RWPE2 (cell line): ENCODE data around the gene BNIP3.
"Not testable (repeated sequence)": the region's sequence is repeated elsewhere in the genome, so short reads cannot be mapped to it uniquely, and the experiment has no call there.

Experiments
- ATAC-seq: fragments of 200-7000 bp; cut with Tn5 transposase; 3 replicates; pipeline ENCODE4 v1.9.1; 2021; ENCODE audit warnings: low read depth
- DNase-seq: peaks from one replicate; pipeline ENCODE4 v3.0.0-alpha.2; 2020; ENCODE audit warnings: low spot score
- H3K27ac ChIP-seq: fragments of 450-650 bp; 2 replicates; pipeline ENCODE4 v1.5.1; 2017; ENCODE audit warnings: mild to moderate bottlenecking; ENCODE audit not compliant: poor library complexity, severe bottlenecking
- H3K27me3 ChIP-seq: fragments of 250-450 bp; sonication (Bioruptor Pico); 2 replicates; pipeline ENCODE4 v1.5.1; 2021; ENCODE audit warnings: mild to moderate bottlenecking, moderate library complexity; ENCODE audit not compliant: insufficient read depth, poor library complexity, severe bottlenecking
- H3K36me3 ChIP-seq: fragments of 250-450 bp; sonication (Bioruptor Pico); 2 replicates; pipeline ENCODE4 v1.5.1; 2020; ENCODE audit warnings: low read depth, mild to moderate bottlenecking, moderate library complexity
- H3K4me1 ChIP-seq: fragments of 250-450 bp; sonication (Bioruptor Pico); 2 replicates; pipeline ENCODE4 v1.5.1; 2021; ENCODE audit warnings: mild to moderate bottlenecking, moderate library complexity; ENCODE audit not compliant: insufficient read depth, poor library complexity, severe bottlenecking
- H3K4me3 ChIP-seq: fragments of 250-450 bp; sonication (Bioruptor Pico); 2 replicates; pipeline ENCODE4 v1.5.1; 2021; ENCODE audit warnings: mild to moderate bottlenecking, moderate library complexity; ENCODE audit not compliant: severe bottlenecking
- H3K9me3 ChIP-seq: fragments of 250-450 bp; sonication (Bioruptor Pico); 2 replicates; pipeline ENCODE4 v1.5.1; 2021; ENCODE audit warnings: mild to moderate bottlenecking, moderate library complexity; ENCODE audit not compliant: severe bottlenecking
- TF ChIP-seq, protein P1 (sequence below): fragments of 450-650 bp; IDR thresholded peaks from one replicate; pipeline ENCODE4 v1.5.1; 2017; ENCODE audit warnings: mild to moderate bottlenecking, moderate library complexity; ENCODE audit not compliant: poor library complexity, severe bottlenecking

The BNIP3 gene

DNA sequence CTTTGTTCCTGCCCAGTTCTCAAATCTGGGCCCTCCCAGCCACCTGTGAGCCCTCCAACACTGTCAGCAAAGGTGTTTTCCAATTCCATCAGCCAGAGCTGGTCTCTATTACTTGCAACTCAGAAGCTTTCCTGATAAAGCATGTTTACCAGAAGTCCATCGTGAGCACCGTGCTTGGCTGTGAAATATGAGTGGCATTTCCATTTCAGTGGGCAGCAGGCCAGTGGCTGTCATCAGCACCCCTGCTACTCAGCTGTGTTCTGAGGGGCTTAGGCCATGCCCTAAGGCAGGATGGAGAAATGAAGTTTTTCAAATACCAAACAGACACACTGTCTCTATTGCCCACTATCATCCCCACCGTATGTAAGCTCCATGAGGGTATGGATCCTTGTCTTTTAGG is 12.7 kb upstream of the BNIP3 start:
- Histone ChIP-seq H3K27me3 (no peaks in the 10 kb centered on the region), H3K27ac (no peak overlapping the region), H3K9me3 (no peaks in the 10 kb centered on the region), H3K4me1 (peaks cover 12% of the 10 kb centered on the region), H3K4me3 (no peak overlapping the region), H3K36me3 (no peaks in the 10 kb centered on the region)
- ATAC-seq (no peak), DNase-seq (no peak)
- TF ChIP-seq, protein P1, sequence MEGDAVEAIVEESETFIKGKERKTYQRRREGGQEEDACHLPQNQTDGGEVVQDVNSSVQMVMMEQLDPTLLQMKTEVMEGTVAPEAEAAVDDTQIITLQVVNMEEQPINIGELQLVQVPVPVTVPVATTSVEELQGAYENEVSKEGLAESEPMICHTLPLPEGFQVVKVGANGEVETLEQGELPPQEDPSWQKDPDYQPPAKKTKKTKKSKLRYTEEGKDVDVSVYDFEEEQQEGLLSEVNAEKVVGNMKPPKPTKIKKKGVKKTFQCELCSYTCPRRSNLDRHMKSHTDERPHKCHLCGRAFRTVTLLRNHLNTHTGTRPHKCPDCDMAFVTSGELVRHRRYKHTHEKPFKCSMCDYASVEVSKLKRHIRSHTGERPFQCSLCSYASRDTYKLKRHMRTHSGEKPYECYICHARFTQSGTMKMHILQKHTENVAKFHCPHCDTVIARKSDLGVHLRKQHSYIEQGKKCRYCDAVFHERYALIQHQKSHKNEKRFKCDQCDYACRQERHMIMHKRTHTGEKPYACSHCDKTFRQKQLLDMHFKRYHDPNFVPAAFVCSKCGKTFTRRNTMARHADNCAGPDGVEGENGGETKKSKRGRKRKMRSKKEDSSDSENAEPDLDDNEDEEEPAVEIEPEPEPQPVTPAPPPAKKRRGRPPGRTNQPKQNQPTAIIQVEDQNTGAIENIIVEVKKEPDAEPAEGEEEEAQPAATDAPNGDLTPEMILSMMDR: no peak

DNA sequence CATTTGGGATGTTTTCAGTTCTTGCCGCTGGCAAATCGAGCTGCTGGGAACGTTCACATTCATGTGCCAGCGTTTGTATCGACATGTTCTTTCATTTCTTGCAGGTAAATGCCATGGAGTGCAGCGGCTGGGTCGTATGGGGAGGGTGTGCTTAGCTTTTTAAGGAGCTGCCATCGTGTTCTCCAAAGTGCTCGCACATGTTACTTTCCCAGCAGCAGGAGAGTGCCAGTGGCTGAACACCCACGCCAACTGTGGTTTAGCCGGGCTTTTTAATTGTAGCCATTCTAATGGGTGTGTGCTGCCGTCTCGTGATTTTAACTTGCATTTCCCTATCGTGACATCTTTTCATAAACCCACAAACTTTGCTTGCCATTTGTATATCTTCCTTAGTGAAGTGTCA is 11.6 kb upstream of the BNIP3 start:
- H3K27me3 ChIP-seq: no peaks in the 10 kb centered on the region
- TF ChIP-seq, protein P1: no peak
- DNase-seq (no peak), ATAC-seq (no peak)
- peaks cover 1% of the 10 kb centered on the region for H3K9me3 ChIP-seq
- H3K4me3 ChIP-seq: no peak overlapping the region
- H3K27ac ChIP-seq: no peak overlapping the region
- peaks cover 10% of the 10 kb centered on the region for H3K4me1 ChIP-seq
- H3K36me3 ChIP-seq: no peaks in the 10 kb centered on the region

GRCh38 chr10:131991726-131992125 is 10.0 kb upstream of the BNIP3 start:
- Histone ChIP-seq H3K4me1 (no peaks in the 10 kb centered on the region), H3K36me3 (no peaks in the 10 kb centered on the region), H3K27me3 (no peaks in the 10 kb centered on the region), H3K4me3 (no peak overlapping the region), H3K9me3 (peaks cover 3% of the 10 kb centered on the region), H3K27ac (no peak overlapping the region)
- DNase-seq: no peak
- TF ChIP-seq, protein P1: no peak
- ATAC-seq: no peak

DNA sequence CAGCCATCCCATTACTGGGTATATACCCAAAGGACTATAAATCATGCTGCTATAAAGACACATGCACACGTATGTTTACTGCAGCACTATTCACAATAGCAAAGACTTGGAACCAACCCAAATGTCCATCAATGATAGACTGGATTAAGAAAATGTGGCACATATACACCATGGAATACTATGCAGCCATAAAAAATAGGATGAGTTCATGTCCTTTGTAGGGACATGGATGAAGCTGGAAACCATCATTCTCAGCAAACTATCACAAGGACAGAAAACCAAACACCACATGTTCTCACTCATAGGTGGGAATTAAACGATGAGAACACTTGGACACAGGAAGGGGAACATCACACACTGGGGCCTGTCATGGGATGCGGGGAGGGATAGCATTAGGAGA is 6.1 kb upstream of the BNIP3 start:
- not testable (repeated sequence) for H3K27me3 ChIP-seq, H3K4me1 ChIP-seq, H3K9me3 ChIP-seq, H3K4me3 ChIP-seq, ATAC-seq, H3K27ac ChIP-seq, H3K36me3 ChIP-seq, DNase-seq

DNA sequence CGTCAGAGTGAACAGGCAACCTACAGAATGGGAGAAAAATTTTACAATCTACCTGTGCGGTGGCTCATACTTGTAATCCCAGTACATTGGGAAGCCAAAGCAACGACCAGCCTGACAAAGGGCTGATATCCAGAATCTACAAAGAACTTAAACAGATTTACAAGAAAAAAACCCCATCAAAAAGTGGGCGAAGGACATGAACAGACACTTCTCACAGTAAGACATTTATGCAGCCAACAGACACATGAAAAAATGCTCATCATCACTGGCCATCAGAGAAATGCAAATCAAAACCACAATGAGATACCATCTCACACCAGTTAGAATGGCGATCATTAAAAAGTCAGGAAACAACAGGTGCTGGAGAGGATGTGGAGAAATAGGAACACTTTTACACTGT is 5.6 kb upstream of the BNIP3 start:
- not testable (repeated sequence) for H3K4me1 ChIP-seq, H3K9me3 ChIP-seq, DNase-seq, ATAC-seq, H3K36me3 ChIP-seq, H3K27ac ChIP-seq, H3K27me3 ChIP-seq, H3K4me3 ChIP-seq

DNA sequence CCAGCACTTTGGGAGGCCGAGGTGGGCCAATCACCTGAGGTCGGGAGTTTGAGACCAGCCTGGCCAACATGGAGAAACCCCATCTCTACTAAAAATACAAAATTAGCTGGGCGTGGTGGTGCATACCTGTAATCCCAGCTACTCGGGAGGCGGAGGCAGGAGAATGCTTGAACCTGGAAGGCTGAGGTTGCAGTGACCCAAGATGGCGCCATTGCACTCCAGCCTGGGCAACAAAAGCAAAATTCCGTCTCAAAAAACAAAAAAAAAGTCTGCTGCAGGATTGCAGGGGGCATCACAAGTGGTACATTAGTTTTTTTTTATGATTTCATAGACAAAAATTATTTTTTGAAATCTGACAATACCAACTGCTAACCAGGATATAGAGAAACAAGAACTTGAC is 5.1 kb upstream of the BNIP3 start:
- H3K9me3 ChIP-seq, H3K4me3 ChIP-seq, H3K27me3 ChIP-seq, H3K27ac ChIP-seq, ATAC-seq, H3K4me1 ChIP-seq, H3K36me3 ChIP-seq, DNase-seq: not testable (repeated sequence)
